ENCODE measurements around the gene RAB36.

DNA sequence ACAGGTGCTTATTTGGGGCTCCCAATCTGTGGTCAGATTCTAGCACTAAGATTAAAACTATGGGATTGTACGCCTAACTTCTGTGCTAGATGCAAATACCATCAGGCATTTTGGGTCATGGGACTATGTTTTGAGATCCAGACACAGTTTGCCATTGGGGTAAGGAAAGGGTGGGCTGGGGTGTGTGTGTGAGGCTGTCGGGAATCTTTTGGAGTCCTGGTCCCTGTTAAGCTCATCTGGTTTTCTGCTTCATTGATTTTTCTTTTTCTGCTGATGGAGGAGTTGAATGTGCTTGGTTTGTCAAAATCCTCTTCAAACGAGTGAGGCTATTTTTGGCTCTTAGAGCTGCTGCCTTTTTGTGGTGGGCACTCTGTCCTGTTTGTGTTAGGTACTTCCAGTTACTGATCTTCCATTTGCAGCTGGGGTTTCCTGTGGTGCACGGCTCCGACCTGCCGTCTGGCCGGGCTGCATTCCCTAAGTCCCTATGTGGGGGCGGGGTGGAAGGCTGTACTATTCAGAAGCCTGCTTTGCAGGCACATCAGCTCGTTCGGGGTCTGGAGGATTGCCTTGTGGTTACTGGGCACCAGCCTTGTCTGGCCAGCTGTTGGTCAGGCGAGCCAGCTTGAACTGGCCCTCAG, 37.9 kb downstream of the RAB36 start:
- TF ChIP-seq, protein P1, sequence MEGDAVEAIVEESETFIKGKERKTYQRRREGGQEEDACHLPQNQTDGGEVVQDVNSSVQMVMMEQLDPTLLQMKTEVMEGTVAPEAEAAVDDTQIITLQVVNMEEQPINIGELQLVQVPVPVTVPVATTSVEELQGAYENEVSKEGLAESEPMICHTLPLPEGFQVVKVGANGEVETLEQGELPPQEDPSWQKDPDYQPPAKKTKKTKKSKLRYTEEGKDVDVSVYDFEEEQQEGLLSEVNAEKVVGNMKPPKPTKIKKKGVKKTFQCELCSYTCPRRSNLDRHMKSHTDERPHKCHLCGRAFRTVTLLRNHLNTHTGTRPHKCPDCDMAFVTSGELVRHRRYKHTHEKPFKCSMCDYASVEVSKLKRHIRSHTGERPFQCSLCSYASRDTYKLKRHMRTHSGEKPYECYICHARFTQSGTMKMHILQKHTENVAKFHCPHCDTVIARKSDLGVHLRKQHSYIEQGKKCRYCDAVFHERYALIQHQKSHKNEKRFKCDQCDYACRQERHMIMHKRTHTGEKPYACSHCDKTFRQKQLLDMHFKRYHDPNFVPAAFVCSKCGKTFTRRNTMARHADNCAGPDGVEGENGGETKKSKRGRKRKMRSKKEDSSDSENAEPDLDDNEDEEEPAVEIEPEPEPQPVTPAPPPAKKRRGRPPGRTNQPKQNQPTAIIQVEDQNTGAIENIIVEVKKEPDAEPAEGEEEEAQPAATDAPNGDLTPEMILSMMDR (IDR thresholded peaks at IDR 0.05), result no peak
- TF ChIP-seq POLR2AphosphoS5 (IDR thresholded peaks at IDR 0.05), result no peak
